ENCODE measurements around the gene KHDRBS2.
"Not testable (repeated sequence)": the region's sequence is repeated elsewhere in the genome, so short reads cannot be mapped to it uniquely, and the experiment has no call there.

KHDRBS2 gene

DNA sequence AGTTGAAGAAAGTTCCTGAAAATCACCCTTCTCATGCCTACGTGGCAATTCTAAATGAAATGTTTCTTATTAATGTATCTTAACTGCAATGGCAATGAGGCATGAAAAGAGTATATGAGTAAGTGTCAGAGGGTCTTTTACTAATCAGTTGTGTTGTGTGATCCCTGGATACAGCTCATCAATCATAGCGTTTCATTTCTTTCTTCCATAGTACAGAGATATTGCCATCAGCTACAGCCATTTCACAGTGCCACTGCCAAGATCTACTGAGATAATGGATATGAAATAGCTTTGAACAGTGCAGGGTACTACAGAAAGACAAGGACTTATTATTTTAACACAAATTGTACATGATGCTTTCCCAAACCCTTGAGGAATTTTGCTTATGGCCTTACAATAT, 450.8 kb downstream of the KHDRBS2 start:
- no peak for DNase-seq

- DNase-seq, result no peak
These were observed 452.8 kb downstream of the KHDRBS2 start for GRCh38 chr6:61833176-61833755.

GRCh38 chr6:61817716-61818115, 468.3 kb downstream of the KHDRBS2 start:
- no peak for DNase-seq

GRCh38 chr6:61810047-61810446, 476.0 kb downstream of the KHDRBS2 start:
- no peak for DNase-seq

DNA sequence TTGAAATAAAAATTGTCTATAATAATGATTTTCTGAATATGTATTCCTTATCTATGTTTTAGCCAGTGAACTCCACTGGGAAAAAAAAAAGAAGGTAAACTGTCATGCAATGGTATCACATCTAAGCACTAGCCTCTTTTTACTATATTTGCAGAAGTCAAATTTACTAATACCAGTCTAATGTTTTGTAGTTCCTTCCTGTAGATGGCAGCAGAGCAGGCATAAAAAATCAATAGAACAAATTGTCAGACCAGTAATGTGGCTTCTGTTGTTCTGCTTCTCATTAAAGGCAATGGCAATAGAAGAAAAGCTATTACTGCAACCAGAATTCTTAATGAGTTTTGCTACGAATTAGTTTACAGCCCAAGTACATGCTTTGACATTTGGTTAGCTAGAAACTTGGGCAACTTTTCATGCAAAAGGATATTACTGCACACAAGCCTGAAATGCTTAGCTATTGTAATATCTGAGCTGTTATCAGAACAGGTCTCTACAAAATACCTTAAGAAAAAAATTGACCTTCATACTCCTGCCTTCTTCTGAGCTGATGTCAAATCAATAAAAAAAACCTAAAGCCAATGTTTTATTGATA, 476.9 kb downstream of the KHDRBS2 start:
- DNase-seq, result no peak

DNA sequence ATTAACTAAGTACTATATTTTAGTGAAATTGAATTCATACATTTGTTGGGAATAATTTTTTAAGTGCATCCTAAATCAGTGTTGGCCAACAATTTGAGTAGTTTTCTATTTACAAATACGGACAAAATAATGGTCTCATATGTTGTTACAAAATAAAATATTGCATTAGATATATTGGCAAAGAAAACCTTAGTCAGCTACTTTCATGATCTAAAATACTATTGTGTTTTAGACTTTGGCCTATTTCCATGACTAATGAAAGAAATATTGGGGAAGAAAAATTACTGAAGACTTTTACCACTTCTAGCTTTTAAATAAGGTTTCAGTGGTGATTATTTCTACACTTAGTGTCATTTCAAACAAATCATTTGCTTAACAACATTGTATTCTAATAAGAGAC, 498.0 kb downstream of the KHDRBS2 start:
- DNase-seq, result no peak

- DNase-seq, result not testable (repeated sequence)
These were observed 516.6 kb downstream of the KHDRBS2 start for GRCh38 chr6:61769446-61769845.

DNA sequence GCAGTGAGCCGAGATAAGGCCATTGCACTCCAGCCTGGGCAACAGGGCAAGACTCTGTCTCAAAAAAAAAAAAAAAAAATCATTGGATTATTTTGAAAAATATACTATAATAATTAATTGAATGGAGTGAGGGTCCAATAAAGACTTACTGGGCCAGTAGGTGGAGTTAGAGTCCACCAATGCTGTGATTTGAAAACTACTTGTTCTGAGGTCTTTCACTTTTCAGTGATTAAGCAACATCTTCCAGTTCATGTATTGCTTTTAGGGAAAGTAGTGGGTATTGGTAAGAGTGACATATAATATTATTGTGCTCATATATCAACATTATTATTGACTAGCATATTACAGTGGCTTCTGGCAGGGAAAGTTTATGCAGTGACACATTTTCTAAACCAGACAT, 530.3 kb downstream of the KHDRBS2 start:
- DNase-seq, result no peak

GRCh38 chr6:61751986-61752385, 534.0 kb downstream of the KHDRBS2 start:
- DNase-seq, result no peak

GRCh38 chr6:61745994-61746393, 540.0 kb downstream of the KHDRBS2 start:
- DNase-seq, result no peak

DNA sequence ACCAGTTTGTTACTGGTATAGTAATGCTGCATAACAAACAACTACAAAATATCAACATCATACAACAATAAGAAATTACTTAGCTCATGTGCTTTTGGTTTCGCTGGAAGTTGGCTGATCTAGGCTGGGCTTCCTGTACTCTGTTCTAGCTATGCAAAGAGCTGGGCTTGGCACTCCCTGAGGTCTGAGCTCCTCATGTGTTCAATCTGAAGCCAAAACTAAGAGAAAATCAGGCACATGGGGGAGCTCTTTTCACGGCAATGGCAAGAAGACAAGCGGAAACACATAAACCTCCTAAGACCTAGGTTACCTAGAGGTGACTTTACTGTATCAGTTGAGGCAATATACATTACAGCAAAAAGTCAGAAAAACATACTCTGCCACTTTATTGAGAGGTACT, 574.2 kb downstream of the KHDRBS2 start:
- no peak for DNase-seq

DNA sequence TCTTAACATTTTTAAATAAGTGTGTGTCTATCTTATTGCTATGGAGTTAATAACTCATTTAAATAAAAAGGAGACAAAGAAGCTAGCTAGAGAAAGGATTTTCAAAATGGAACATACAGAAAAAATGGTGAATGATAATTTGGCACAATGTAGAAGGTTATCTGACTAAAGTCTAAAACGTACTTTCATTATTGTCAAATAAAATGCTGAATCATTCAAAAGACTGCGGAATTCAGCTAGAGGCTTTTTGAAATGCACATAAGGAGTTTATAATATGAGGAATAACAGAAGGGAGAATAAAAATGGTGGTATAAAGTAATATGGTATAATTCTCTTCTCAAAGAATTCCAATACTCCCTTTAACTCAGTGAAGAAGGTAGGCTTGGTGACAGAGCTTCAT, 597.9 kb downstream of the KHDRBS2 start:
- no peak for DNase-seq

- no peak for DNase-seq
These were observed 603.5 kb downstream of the KHDRBS2 start for GRCh38 chr6:61682562-61682961.

DNA sequence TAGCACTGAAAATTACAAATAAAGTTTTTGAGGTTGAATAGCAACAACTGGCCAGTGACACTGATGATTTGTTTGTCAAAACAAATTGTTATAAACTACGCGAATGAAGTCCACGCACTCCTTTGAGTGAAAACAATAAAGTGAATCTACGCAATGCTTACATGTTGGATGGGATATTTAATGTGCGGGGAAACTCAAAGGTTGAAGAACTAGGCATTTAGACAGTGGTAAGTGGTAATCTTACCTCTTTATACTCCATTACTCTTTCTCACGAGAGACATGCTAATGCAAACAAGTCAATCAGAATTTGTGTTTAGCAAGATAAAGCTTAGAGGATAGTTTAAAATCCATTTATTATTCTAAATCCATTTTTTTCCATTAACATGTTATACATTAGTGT, 606.4 kb downstream of the KHDRBS2 start:
- no peak for DNase-seq

GRCh38 chr6:61675734-61676133, 610.3 kb downstream of the KHDRBS2 start:
- no peak for DNase-seq

DNA sequence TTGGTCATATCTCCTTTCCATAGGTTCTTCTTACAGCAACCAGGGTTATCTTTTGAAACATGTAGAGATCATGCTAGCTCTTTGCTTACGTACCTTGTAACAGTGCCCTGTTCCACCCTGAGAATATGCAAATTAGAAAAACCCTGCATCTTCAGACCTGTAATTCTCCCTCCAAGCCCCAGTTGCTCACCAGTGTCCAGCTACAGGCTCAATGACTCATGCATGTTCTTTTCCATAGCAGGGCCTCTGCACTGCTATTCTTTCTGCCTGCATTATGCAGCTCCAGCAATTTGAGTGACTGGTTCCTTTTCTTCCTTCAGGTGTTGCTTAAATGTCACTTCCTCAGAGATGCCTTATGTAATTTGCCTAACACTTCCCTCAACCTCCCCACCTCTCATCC, 636.2 kb downstream of the KHDRBS2 start:
- no peak for DNase-seq

- DNase-seq, result no peak
These were observed 645.6 kb downstream of the KHDRBS2 start for GRCh38 chr6:61640463-61640862.
